HepG2 (cell line): ENCODE measurements around the gene SPAG6. TPM values are rescaled to one million over a fixed set of nuclear protein-coding genes. Genes with fewer than 3 reads are reported as not detected.
A peak's percentile ranks its signal among the peaks of the same experiment; 100 is the strongest.

Experiments
- JUNB ChIP-seq: sonication (generic); formaldehyde crosslinking; IDR thresholded peaks from 2 replicates; pipeline ENCODE4 v1.8.0; 2022; ENCODE audit warnings: missing genetic modification reagents, mild to moderate bottlenecking, borderline replicate concordance
- MIER2 ChIP-seq: IDR thresholded peaks from 2 replicates; pipeline ENCODE4 v1.6.1; 2016; ENCODE audit warnings: missing biosample characterization, missing genetic modification reagents
- SETDB1 ChIP-seq: sonication (generic); formaldehyde crosslinking; IDR thresholded peaks from 2 replicates; pipeline ENCODE4 v1.5.1; 2020; ENCODE audit warnings: missing genetic modification reagents, mild to moderate bottlenecking, borderline replicate concordance
- ZBTB8A ChIP-seq: sonication (generic); formaldehyde crosslinking; IDR thresholded peaks from 2 replicates; pipeline ENCODE4 v1.4.0; 2020; ENCODE audit warnings: mild to moderate bottlenecking, low read depth, missing genetic modification reagents, borderline replicate concordance
- ZEB1 ChIP-seq: IDR thresholded peaks from 2 replicates; pipeline ENCODE4 v1.6.1; 2012; ENCODE audit warnings: mild to moderate bottlenecking, low read depth, inconsistent platforms; ENCODE audit not compliant: insufficient replicate concordance
- ZNF234 ChIP-seq: sonication (generic); formaldehyde crosslinking; conservative IDR thresholded peaks from 2 replicates; pipeline ENCODE4 v1.5.1; 2020; ENCODE audit warnings: mild to moderate bottlenecking, missing genetic modification reagents
- ZNF501 ChIP-seq: sonication (generic); formaldehyde crosslinking; IDR thresholded peaks from 2 replicates; pipeline ENCODE4 v1.5.1; 2020; ENCODE audit warnings: mild to moderate bottlenecking, moderate library complexity, missing genetic modification reagents
- ZNF577 ChIP-seq: sonication (generic); formaldehyde crosslinking; IDR thresholded peaks from 2 replicates; pipeline ENCODE4 v1.4.0; 2020; ENCODE audit warnings: mild to moderate bottlenecking, low read depth, missing genetic modification reagents, borderline replicate concordance
- polyA plus RNA-seq, 8 experiments: library from polyadenylated mRNA; depleted of rRNA in 3 of 8; stranded (reverse) in 7 of 8; unstranded in 1 of 8; fragments of >200 nt; fragmentation: Illumina TruSeq in 4 of 8; extraction: Trizol in 4 of 8; gene quantifications; 2 replicates each; pipeline versions ENCODE4 v1.2.1 to v1.2.3, GENCODE V29; 2011 to 2016; ENCODE audit warnings: low read depth in 4 of 8, missing spikeins in 1 of 8, mixed read lengths in 1 of 8; ENCODE audit not compliant: insufficient read depth in 1 of 8
- total RNA-seq, 5 experiments: library from RNA; depleted of rRNA; stranded (reverse); fragments of >200 nt; fragmentation: Illumina TruSeq; extraction: Trizol; gene quantifications; 2 replicates each; pipeline ENCODE4 v1.2.3, GENCODE V29; 2016; ENCODE audit warnings: low read depth in 1 of 5
- TF ChIP-seq, protein P1 (sequence below): sonication (generic); formaldehyde crosslinking; IDR thresholded peaks from 2 replicates; pipeline ENCODE4 v1.5.1; 2020; ENCODE audit warnings: mild to moderate bottlenecking, missing genetic modification reagents, moderate library complexity
- TF ChIP-seq, protein P2 (sequence below): sonication (generic); formaldehyde crosslinking; IDR thresholded peaks from 2 replicates; pipeline ENCODE4 v1.4.0; 2020; ENCODE audit warnings: missing genetic modification reagents, borderline replicate concordance
- TF ChIP-seq, protein P3 (sequence below): sonication (generic); formaldehyde crosslinking; IDR thresholded peaks from 2 replicates; pipeline ENCODE4 v1.4.0; 2020; ENCODE audit warnings: missing genetic modification reagents, borderline replicate concordance
- TF ChIP-seq, protein P4 (sequence below): sonication (generic); formaldehyde crosslinking; IDR thresholded peaks from 2 replicates; pipeline ENCODE4 v1.5.0; 2020; ENCODE audit warnings: mild to moderate bottlenecking, missing genetic modification reagents, borderline replicate concordance
- TF ChIP-seq, protein P5 (sequence below): IDR thresholded peaks from 2 replicates; pipeline ENCODE4 v1.6.1; 2018; ENCODE audit warnings: missing genetic modification reagents

The SPAG6 gene
- total and polyA plus RNA-seq, 2 of the 13 experiments (the other 11 are each of a cell fraction or from before 2014, with no cell fraction given): not detected

DNA sequence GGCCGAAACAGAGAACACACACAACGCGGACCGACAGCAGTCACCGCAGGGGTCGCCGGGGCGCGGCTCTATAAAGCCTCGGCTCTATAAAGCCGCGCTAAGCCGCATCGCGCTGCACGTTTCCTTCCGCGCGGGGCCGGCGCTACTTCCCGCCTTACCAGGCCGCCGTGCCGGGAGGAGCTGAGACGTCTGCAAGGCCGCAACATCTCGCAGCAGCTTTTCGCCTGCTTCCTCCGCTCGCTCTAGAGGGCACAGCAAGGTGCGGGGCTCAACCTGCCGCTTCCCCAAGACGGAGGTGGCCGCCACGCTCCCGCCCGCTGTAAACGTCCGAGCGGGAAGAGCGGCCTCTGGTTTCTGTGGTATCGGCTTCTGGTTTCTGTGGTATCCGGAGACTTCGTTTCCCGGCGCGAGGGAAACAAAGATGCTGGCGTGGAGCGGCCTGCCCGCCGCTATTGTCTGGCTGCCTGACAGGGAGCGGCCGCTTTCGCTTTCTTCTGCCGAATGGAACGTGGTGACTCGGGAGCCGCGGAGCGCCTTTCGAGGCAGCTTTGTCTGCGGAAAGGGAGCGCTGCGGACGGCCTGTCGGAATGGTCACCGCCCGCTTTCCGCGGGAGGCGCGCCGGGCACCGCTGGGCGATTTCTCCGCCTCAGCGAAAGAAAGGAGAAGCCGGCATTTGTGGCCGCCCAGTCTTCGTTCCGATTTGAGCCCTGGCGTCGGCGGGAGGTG lies 91.8 kb downstream of the SPAG6 start (continued):
- TF ChIP-seq JUNB (CRISPR knock-in tag) (no peak), MIER2 (no peak), ZNF501 (0 out of 2 replicates have a peak, but pooled peaks have one; percentile 31), ZNF577 (no peak), ZBTB8A (no peak), ZNF234 (CRISPR knock-in tag) (no peak), SETDB1 (CRISPR knock-in tag) (no peak), ZEB1 (no peak)
- TF ChIP-seq, protein P1, sequence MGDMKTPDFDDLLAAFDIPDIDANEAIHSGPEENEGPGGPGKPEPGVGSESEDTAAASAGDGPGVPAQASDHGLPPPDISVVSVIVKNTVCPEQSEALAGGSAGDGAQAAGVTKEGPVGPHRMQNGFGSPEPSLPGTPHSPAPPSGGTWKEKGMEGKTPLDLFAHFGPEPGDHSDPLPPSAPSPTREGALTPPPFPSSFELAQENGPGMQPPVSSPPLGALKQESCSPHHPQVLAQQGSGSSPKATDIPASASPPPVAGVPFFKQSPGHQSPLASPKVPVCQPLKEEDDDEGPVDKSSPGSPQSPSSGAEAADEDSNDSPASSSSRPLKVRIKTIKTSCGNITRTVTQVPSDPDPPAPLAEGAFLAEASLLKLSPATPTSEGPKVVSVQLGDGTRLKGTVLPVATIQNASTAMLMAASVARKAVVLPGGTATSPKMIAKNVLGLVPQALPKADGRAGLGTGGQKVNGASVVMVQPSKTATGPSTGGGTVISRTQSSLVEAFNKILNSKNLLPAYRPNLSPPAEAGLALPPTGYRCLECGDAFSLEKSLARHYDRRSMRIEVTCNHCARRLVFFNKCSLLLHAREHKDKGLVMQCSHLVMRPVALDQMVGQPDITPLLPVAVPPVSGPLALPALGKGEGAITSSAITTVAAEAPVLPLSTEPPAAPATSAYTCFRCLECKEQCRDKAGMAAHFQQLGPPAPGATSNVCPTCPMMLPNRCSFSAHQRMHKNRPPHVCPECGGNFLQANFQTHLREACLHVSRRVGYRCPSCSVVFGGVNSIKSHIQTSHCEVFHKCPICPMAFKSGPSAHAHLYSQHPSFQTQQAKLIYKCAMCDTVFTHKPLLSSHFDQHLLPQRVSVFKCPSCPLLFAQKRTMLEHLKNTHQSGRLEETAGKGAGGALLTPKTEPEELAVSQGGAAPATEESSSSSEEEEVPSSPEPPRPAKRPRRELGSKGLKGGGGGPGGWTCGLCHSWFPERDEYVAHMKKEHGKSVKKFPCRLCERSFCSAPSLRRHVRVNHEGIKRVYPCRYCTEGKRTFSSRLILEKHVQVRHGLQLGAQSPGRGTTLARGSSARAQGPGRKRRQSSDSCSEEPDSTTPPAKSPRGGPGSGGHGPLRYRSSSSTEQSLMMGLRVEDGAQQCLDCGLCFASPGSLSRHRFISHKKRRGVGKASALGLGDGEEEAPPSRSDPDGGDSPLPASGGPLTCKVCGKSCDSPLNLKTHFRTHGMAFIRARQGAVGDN (CRISPR knock-in tag): peak; percentile 78
- TF ChIP-seq, protein P2, sequence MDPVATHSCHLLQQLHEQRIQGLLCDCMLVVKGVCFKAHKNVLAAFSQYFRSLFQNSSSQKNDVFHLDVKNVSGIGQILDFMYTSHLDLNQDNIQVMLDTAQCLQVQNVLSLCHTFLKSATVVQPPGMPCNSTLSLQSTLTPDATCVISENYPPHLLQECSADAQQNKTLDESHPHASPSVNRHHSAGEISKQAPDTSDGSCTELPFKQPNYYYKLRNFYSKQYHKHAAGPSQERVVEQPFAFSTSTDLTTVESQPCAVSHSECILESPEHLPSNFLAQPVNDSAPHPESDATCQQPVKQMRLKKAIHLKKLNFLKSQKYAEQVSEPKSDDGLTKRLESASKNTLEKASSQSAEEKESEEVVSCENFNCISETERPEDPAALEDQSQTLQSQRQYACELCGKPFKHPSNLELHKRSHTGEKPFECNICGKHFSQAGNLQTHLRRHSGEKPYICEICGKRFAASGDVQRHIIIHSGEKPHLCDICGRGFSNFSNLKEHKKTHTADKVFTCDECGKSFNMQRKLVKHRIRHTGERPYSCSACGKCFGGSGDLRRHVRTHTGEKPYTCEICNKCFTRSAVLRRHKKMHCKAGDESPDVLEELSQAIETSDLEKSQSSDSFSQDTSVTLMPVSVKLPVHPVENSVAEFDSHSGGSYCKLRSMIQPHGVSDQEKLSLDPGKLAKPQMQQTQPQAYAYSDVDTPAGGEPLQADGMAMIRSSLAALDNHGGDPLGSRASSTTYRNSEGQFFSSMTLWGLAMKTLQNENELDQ (CRISPR knock-in tag): no peak
- TF ChIP-seq, protein P3, sequence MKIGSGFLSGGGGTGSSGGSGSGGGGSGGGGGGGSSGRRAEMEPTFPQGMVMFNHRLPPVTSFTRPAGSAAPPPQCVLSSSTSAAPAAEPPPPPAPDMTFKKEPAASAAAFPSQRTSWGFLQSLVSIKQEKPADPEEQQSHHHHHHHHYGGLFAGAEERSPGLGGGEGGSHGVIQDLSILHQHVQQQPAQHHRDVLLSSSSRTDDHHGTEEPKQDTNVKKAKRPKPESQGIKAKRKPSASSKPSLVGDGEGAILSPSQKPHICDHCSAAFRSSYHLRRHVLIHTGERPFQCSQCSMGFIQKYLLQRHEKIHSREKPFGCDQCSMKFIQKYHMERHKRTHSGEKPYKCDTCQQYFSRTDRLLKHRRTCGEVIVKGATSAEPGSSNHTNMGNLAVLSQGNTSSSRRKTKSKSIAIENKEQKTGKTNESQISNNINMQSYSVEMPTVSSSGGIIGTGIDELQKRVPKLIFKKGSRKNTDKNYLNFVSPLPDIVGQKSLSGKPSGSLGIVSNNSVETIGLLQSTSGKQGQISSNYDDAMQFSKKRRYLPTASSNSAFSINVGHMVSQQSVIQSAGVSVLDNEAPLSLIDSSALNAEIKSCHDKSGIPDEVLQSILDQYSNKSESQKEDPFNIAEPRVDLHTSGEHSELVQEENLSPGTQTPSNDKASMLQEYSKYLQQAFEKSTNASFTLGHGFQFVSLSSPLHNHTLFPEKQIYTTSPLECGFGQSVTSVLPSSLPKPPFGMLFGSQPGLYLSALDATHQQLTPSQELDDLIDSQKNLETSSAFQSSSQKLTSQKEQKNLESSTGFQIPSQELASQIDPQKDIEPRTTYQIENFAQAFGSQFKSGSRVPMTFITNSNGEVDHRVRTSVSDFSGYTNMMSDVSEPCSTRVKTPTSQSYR (CRISPR knock-in tag): no peak
- TF ChIP-seq, protein P4, sequence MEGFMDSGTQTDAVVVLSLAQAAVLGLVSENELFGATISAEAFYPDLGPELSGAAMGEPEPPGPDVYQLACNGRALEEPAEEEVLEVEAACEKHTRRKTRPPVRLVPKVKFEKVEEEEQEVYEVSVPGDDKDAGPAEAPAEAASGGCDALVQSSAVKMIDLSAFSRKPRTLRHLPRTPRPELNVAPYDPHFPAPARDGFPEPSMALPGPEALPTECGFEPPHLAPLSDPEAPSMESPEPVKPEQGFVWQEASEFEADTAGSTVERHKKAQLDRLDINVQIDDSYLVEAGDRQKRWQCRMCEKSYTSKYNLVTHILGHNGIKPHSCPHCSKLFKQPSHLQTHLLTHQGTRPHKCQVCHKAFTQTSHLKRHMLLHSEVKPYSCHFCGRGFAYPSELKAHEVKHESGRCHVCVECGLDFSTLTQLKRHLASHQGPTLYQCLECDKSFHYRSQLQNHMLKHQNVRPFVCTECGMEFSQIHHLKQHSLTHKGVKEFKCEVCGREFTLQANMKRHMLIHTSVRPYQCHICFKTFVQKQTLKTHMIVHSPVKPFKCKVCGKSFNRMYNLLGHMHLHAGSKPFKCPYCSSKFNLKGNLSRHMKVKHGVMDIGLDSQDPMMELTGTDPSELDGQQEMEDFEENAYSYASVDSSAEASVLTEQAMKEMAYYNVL: no peak
- TF ChIP-seq, protein P5, sequence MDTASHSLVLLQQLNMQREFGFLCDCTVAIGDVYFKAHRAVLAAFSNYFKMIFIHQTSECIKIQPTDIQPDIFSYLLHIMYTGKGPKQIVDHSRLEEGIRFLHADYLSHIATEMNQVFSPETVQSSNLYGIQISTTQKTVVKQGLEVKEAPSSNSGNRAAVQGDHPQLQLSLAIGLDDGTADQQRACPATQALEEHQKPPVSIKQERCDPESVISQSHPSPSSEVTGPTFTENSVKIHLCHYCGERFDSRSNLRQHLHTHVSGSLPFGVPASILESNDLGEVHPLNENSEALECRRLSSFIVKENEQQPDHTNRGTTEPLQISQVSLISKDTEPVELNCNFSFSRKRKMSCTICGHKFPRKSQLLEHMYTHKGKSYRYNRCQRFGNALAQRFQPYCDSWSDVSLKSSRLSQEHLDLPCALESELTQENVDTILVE (CRISPR knock-in tag): no peak
